DND-41 (cell line): ENCODE measurements around the gene DRC7.

Experiments used
- CTCF ChIP-seq: IDR thresholded peaks from 2 replicates; pipeline ENCODE4 v1.5.1; 2012; ENCODE audit warnings: borderline replicate concordance, low read length, moderate library complexity, mild to moderate bottlenecking; ENCODE audit not compliant: poor library complexity, severe bottlenecking; ENCODE audit errors: extremely low read depth
- EZH2 ChIP-seq: IDR thresholded peaks from 3 replicates; pipeline ENCODE4 v1.6.1; 2012; ENCODE audit warnings: borderline replicate concordance, low read depth, mild to moderate bottlenecking, moderate library complexity, low read length, inconsistent platforms; ENCODE audit not compliant: severe bottlenecking

- TF ChIP-seq CTCF (no peak), EZH2 (no peak)
These were observed 76.7 kb downstream of the DRC7 start for GRCh38 chr16:57771141-57771785.
